HG03469 (cell line): Measurements from ENCODE around the gene PFKL.

Experiments used
- ATAC-seq: cut with Tn5 transposase; IDR thresholded peaks from one replicate; pipeline ENCODE4 v1.9.1; 2021; ENCODE audit warnings: mild to moderate bottlenecking, moderate library complexity, moderate number of reproducible peaks; ENCODE audit not compliant: unreplicated experiment

The PFKL gene

DNA sequence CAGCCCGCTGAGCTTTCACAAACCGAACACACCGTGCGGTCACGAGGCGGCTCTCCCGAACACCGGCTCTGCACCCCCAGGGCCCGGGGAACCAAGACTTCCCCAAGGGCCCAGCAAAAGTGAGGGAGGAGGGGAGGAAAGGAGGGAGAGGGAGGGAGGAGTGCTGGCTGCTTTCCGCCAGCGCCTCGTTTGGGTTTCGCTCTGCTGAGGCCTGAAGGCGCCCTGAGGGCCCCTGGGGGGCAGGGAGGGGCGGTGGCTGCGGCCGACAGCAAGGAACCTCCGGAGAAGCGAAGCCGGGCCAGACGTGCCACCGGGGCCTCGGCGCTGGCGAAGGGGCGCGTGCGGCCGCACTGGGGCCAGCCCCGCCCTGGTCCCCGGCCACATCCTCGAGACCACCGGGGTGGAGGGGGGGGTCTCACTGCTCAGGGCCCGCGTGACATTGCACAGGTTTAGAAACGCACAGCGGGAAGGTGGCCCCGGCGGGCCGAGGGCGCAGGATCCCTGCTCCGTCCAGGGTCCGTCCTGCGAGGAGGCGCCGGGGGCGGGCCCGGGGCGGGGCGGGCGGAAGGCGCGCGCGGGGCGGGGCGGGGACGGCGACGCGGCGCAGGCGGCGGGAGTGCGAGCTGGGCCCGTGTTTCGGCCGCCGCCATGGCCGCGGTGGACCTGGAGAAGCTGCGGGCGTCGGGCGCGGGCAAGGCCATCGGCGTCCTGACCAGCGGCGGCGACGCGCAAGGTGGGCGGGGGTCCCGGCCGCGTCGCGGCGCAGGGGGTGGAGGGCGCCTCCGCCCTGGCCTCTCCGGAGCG is at the start of gene PFKL:
Gene PFKL (plus strand): TSS at position 596 of the 804 bp plus-strand sequence. CDS start 53 bp downstream, at position 649.
- ATAC-seq, result peak; percentile 35

DNA sequence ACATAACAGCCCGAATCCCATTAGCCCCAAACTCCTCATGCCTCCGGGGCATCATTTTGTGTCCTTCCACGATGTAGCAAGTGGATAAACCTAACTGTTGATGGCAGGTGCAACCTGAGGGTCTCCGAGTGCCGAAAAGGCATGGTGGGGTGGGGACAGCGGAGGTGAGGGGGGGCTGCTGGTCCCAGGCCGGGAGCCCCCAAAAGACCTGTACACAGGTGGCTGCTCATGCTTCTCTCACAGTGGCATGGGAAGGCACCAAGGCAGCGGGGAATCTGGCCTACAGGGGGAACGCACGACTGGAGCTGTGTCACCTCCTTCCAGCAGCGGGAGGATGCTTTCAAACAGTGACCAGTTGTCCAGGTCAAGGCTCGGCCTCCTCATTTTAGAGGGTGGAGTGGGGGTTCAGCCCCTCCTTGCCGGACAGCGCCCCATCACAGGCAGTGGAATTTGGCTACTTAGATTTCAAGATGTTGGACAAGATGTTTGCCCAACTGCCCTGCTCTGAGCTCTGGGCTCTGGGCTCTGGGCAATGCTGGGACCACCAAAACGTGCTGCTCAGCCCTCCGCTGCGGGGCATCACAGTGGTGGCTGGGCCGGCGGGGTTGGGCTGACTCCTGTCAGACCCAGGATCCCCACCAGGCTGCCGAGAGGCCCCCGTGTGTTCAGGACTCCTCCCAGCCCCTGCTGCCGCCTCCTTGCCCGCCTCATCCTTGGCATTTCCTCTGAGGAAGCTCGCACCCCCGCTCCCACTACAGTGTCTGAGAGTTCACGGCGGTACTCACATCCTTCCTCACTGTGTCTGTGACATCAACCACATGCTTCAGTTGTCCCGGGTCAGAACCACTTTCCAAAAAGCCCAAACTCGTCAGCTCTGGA is 45.8 kb upstream of the PFKL start:
- ATAC-seq, result no peak

DNA sequence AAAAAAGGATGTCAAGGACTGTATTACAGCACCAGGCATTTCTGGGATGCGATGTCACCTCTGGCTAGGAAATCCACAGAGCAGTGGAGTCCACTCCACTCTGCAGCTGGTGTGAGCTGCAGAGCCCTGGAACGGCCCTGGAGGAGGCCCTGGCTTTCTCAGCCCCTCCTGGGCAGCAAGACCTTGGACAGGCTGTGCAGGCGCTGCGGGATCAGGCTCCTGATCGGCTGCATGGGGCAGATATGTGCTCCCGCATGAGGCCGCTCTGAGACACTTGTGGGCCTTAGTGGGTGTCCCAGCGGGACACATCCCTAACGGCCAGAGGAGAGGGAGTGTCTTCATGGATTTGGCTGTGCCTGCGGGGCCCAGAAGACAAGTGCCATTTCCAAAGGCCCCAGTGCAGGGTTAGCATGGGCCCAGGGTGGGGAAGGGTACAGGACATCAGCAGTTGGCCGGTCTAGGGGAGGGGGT is 44.3 kb upstream of the PFKL start:
- no peak for ATAC-seq

DNA sequence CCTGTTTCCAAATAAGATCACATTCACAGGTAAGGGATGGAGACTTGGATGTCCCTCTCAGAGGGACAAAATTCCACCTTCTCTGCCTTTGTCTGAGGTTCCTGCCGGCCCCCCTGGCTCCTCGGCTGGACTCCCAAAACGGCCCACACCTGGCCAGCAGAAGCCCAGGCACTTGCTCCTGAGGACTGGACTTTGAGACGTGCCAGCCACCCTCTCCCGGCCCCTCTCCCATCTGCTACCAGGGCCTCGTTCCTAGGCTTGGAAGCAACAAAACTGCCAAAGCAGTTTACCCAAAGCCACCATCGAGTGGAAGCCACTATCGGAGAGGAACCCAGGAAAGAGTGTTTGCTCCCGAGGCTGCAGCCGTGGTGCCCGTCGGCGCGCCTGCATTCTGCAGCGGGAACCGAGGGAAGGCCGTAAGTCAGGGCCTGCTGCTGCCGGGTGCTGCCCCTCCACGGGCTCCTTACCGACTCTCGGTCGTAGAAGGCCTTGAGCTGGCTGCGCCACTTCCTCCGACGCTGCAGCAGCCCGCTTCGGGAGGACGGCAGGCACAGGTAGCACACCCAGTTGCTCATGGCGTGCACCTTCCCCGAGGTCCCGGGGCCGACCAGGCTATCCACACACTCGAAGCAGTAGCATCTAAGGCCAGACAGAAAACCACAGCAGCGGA is 41.7 kb upstream of the PFKL start:
- no peak for ATAC-seq

DNA sequence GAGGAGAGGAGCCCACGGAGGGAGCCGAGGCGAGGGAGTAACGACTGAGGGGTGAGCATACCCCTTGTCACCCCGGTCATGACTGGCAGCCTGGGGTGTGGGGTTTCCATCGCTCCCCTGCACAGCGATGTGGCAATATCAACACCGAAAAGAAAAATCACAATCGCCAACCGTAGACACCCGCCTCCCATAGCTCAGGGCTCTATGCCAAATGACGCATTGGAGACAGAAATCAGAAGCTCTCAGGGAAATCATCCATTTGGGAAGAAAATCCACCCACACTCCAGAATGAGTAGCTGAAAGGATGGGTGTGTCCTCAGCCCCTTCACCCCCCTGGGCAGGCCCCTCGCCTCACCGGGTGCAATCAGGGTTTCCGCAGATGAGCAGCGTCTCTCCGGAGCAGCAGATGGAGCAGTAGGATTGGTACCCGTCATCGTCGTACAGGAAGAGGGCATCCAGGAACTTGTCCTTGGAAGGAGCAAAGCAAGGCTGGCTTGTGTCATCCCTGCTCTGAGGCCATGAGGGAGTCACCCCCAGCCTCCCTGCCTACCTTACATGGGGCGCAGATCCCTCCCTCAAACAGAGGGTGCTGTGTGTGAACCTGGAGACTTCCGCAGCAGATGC is 40.7 kb upstream of the PFKL start:
- ATAC-seq, result no peak

DNA sequence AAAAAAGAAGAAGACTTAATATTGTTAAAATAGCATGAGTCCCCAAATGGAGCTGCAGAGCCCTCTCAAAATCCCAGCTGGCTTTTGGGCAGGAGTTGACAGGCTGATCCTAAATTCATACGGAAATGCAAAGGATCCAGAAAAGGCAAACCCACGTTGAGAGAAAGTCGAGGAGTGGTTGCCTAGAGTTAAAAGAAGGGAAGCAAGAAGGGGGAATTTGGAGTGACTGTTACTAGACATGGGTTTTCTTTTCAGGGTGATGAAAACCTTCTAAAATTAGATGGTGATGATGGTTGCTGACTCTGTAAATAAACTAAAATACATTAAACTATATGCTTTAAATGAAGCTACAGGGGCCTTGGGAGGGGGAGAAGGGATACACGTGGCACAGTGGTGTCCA is 39.8 kb upstream of the PFKL start:
- ATAC-seq, result no peak

DNA sequence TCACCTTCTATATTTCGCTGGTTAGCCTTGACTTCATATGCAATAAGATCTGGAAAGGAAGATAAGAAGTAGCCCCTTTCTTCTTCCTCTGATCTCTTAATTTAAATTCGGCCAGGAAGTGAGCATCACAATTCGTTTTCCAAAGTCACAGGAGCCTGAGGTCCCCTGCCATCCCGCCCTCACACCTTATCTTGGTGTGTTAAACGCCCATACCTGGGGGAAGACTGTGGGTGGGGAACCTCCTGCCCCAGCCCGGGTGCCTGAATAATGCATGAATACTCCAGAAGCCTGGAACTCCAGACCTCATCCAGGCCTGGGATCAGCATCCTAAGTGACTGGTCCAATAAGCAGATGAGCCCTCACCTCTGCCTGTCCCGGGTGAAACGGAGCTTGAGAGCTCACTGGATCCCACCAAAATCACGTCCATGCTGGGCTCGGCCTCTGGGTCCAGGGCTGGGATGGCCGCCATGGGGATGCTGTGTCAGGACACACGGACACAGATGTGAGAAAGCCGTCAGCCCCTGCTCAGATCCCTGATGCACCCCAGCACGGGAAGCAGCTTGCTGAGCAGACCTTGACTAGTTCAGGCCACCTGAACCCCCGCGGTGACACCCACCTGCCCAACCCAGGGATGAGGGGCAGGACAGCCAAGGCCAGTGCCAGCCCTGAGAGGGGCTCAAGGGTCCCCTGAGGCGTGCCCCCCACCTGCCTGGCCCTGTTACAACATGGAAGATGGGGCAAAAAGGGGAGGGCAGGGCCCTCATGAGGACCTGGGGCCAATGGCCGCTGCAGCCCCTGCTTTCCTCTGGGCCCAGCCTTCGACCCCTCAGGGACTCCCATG is 38.8 kb upstream of the PFKL start:
- ATAC-seq, result no peak

DNA sequence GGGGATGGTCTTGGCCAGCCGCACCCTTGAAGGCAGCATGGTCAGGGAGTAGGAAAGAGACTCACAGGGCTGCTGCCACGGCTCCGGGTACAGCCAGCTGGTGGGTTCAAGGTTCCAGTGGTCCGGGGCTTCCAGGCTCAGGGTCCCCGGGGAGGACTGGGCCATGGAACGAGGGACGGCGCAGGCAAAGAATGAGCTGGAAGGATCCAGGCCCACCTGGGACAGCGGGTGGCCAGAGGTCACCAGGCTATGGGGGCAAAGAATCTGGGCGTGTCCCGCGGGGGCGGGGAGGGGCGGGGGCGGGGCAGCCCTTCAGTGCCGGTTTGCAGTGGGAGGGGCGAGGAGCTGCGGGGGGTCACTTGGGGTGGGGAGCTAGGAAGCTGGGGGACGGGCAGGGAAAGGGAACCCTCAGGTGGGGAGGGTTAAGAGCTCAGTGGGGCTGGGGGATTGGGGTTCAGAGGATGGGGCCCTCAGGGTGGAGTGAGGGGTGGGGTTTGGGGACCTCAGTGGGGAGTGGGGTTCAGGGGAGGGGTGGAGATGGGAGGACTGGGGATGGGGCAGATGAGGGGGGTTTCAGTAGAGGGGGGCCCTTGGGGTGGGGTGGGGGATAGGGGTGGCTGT is 38.1 kb upstream of the PFKL start, which contains the start of gene DNMT3L:
Gene DNMT3L (minus strand): TSS at position 223 of the 621 bp plus-strand sequence. CDS start 638 bp downstream, outside the sequence.
- ATAC-seq, result no peak

DNA sequence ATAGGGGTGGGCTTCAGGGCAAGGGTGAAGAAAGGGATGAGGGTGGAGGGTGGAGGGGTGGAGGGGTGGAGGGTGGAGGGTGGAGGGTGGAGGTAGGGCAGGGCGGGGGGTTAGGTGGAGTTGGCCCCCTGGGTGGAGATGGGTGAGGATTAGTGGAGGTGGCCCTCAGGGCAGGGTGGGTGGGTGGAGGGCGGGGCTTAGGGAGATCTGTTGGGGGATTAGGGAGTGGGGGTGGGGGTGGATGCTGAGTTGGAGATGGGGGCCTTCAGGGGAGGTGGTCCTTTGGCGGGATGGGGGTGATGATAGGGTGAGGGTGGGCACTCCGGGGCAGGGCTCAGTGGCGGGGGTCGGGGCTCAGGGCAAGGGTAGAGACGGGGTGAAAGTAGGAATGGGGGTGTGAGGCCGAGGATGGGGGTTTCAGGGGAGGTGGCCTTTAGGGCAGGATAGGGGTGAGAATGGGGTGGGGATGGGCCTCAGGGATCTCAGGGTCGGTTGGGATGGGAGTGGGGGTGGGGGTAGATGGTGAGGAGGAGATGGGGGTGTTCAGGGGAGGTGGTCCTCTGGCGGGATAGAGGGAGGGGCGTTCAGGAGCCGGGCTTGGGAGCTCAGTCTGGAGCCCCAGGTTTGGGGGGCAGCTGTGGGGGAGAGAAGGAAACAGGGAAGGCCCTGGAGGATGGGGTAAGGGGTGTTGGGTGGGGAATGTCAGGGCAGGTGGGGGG is 37.4 kb upstream of the PFKL start:
- ATAC-seq, result no peak

DNA sequence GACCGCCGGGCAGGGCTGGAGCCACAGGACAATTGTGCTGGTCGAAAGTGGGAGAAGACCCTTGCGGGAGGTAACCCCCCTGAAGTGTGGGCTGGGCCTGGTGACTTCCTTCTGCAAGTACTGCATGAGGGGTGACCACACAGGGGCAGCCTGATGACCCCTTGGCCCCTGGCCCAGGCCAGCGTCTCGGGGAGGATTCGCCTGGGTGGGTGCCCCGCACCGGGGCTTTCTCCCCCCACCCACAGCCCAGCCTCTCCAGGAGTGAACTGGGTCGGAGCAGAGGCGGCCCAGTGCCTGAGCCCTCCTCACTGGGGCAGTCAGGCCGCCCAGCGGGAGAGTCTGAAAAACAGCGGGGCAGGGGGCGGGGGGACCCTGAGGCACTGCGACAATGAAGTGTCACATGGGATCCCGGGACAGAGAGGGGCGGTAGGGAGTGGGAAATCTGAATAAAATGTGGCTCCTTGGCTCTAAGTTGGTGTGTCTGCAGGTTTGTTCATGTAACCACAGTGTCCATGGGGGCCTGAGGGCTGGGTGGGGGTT is 36.6 kb upstream of the PFKL start:
- ATAC-seq, result no peak

DNA sequence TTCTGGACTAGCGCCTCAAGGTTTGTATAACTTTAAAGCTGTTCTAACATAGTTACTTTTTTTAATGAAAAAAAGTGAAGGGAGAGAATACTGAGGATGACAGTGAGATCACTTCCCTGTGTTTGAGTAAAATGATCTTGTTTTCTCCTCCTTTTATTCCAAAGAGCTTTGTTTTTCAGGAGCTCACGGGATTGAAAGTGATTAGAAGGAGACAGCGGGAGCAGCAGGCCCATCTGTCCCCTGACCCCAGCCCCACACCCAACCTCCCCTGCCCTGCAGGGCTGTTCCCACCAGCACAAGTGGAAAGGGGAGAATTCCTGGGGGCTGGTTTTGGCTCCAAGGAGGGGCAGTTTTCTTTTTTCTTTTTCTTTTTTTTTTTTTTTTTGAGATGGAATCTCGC is 36.1 kb upstream of the PFKL start:
- ATAC-seq, result no peak

DNA sequence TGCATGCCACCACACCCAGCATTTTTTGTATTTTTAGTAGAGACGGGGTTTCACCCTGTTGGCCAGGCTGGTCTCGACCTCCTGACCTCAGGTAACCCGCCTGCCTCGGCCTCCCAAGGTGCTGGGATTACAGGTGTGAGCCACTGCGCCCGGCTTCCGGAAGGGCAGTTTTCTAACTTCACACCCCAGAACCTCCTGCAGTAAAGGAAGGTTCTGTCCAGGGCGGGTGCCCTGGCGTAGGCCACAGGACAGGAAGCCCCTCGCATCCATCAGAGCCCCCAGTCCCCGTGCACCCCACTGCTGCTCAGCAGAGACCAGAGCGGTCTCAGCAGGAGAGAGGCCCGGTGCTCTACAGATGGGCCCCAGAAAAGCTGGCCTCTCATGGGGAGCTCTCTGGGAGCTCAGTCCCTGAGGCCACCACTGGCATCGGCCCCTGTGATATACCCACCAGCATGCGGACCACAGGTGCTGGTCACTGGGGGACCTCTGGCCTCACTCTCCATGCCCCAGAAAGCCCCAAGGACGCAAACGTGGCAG is 34.1 kb upstream of the PFKL start:
- ATAC-seq, result no peak

DNA sequence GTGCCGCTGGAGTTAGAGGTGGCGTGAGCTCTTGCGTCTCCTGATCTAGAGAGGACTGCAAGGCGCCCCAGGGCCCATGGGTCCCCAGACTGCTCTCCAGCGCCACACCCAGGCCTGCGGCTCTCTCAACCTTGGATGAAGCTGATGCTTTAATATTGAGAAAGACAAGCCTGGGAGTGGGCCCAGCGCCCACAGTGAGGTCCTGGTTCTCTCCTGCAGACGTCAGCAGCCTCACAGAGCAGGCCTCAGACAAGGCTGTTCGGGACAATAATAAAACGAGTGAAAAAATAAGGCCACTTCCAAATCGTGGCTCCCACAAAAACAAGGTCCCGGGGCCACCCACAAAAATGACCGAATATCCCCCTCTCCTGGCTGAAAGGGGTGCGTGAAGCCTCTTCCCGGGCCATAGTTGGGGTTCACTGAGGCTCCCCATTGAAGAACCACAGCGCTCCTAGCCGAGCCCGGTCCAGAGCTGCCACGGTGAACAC is 32.2 kb upstream of the PFKL start:
- no peak for ATAC-seq

DNA sequence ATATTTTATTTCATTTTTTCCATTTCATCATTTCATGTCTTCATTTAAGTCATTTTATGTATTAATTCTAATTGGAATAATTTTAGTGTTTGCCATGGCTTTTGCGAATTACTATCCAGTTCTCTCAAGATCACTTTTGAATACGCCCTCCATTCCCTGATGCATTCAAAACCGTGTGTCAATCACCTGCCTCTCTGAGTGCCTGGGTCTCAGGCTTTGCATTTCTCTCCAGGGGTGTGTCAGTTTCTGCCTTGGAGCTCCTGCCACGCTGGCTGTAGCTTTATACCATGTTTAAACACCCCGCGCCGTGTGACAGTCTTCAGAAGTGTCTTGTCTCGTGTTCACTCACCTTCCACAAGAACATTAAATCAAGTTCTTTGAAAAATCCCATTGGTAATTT is 30.8 kb upstream of the PFKL start:
- ATAC-seq, result no peak

DNA sequence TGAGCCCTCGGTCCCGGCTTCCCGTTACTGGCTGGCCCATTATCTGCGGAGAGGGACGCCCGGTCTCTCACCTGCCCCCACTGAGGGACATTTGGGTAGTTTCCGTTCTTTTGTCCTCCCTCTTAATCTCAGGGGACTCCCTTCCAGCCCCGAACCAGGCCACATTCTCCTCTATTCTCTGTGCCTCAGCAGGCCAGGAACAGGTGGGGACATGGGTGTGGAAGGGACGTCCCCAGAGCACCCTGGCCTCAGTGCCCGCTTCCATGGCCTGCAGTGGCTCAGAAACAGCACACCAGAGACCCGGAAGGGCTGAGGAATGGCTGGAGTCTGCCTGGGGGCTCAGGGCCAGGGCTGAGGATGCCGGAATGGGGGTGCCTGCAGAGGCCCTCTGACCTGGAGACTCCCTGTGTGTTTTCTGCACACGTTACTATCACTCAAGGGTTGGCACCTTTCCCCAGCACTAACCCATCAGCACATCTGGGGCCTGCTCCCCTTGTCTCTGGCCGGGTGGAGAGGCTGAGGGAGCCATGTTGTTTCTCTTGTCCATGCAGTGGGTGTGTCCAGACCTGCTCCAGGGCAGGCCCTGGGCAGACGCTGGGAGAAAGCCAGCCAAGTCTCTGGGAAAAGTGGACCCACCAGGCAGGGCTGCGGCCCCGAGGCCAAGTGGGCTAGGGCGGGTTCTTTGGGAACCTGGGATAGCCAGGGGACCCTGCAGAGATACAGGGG is 28.1 kb upstream of the PFKL start:
- no peak for ATAC-seq

DNA sequence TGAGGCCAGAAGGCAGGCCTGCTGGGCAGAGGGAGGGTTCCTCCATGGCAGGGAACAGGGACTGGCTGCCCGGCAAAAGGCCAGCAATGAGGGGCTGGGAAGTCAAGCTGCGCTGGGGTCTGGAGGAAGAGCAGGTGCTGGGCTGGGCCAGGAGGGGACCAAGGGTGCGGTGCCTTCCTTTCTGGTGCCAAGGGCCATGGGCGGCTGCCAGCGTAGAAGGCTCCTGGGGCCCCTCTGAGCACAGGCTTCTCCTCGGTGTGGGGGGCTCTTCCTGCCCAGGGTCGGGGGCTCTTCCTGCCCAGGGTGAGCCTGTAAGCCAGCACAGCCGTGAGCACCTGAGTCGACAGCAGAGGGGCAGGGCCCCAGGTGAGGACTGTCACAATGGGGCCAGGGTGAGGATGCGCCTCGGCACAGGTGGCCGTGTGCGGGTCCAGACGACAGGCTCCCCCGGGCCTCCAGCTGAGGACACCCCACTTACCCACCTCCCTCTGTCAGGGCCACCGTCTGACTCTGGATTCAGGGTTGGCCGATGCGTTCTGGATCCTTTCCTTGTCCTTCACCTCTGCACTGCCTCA is 27.5 kb upstream of the PFKL start:
- ATAC-seq, result no peak

DNA sequence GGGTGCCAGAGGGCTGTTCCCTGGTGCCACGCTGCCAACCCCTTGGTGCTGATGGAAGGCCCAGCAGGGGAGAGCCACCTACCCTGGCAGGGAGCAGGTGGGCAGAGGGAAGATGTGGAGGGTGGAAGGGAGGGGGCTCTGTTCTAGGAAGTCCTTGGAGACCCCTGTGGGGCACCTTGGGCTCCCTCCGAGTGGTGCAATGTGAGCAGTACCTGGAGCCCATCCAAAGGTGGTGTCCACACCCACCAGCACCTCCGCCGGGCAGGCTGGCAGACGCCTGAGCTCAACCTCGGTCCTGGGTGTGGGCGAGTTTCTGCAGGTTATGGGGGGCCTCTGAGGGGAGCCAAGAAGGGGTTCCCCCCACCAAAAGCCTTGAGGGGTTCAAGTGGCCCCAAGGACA is 26.8 kb upstream of the PFKL start:
- ATAC-seq, result no peak
